ENCODE results near the gene STIP1.

The STIP1 gene

GRCh38 chr11:64224891-64225607 lies 39.1 kb downstream of the STIP1 start:
- no peak for DNase-seq

DNA sequence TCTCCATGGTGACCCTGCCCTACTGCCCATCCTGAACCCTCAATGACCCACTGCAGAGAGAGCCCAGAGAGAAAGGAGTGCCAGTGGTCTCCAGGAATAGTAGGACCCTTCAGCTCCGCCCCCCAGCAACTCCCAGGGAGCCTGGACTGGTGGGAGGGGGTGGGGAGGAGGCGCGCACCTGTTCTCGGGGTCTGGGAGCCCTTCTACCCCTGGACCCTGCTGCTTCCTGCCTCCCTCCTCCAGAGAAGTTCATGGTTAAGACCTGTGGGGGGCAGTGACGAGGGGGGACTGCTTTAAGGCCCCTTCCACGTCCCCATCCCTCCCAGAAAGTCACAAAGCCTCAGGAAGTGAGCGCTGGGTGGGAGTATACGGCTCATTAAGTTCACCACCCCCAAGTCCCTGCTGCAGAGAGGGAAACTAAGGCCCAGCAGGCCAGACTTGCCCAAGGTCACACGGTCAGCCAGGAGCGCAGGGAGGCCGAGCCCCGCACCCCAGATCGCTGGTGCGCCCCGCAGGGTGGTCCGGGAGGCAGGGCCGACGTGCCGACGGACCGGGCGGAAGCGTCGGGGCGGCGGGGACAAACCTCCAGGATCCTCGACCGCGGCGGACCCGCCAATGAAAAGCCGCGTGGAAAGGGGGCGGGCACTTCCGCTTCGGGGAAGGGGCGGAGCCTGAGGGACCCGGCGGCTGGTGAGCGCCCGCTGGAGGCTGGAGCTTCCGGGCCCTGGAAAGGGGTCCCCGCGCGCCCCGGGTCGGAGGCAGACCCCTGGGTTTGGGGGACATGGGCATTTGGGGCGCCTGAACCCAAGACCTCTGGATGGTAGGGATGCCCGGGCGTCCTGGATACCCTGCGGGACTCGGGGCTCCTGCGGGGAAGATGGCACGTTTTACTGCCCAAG lies 39.9 kb downstream of the STIP1 start, which contains the start of the genes NUDT22 and TRPT1:
Gene NUDT22 (plus strand): TSS at position 667 of the 899 bp plus-strand sequence. CDS start 379 bp downstream, outside the sequence.
Gene TRPT1 (minus strand): TSS at position 579 of the 899 bp plus-strand sequence. CDS start 326 bp downstream, at position 253.
- peak; percentile 87 to 93 (median 90) for DNase-seq

GRCh38 chr11:64226507-64227051 lies 40.6 kb downstream of the STIP1 start:
- peak in 2 of 3 experiments; percentile 79 to 80 for DNase-seq

- DNase-seq = no peak
Measured at GRCh38 chr11:64227405-64227956, 41.5 kb downstream of the STIP1 start.

GRCh38 chr11:64229090-64229743 lies 43.2 kb downstream of the STIP1 start:
- no peak for DNase-seq

DNA sequence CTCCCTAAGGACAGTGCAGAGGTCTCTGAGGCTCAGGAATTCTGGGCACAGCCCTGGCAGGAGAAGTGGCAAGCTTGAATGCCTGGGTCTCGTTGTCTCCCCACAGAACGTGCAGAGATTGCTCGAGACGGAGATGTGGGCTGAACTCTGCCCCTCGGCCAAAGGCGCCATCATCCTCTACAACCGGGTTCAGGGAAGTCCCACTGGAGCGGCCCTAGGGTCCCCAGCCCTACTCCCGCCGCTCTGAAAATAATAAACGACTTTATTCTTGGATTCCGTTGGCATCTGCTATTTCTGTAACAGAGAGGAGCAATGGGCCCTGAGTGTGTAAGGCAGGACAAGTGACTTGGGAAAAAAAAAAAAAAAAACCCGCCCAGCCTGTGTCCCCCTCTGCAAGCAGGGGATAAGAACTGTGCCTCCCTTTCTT lies 43.8 kb downstream of the STIP1 start:
- no peak for DNase-seq

DNA sequence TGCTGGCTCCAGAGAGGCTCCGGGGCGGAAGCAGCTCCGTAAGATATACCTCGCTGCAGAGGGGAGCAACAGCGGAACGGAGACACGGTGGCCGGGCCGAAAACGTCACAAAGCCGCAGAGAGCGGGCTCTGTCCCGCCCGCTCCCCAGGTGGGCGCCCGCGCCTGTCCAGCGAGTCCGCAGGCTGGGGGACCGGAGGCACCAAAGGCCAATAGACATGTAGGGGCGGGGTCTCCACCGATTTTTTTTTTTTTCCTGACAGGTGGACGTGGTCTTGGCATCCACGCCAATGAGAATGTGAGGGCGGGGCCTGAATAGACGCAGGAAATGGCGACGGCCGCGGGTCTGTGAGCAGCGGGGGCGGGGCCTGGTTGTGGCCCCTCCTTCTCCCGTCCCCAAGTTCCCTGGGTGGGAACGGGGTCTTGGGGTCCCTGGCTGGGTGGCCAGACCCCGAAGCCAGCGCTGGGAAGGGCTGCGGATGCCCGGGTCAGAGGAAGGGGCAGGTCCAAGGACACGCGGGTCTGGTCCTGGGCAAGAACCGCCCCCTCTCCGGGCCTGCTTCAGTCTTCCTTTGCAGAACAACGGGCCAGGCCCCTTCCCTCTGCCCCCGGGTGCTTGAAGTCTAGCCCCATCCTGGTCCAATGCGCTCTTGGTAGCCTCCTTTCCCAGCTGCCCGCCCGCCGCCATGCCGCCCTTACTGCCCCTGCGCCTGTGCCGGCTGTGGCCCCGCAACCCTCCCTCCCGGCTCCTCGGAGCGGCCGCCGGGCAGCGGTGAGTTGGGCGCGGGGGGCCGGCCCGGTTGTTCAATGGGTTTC lies 44.4 kb downstream of the STIP1 start, which contains the start of gene DNAJC4:
Gene DNAJC4 (plus strand): TSS at position 378 of the 814 bp plus-strand sequence. CDS start 307 bp downstream, at position 685.
- peak; percentile 96 to 99 (median 98) for DNase-seq

DNA sequence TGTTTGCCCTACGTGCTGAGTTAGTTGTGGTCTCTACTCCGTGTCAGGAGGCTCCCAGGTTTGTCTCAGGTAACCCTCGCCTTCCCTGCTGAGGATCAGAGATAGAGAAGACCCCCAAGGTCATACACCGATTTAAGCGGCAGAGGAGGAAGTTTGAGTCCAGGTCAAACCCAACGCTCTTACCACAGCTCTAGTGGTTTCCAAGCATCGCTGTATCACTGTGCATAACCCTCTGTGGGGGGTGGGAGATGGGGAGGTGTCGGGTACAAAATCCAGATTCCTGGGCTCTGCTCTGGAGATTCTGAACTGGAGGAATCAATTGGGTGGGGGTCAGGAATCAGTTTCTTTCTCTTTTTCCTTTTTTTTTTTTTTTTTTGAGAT lies 45.0 kb downstream of the STIP1 start:
- DNase-seq = no peak

DNA sequence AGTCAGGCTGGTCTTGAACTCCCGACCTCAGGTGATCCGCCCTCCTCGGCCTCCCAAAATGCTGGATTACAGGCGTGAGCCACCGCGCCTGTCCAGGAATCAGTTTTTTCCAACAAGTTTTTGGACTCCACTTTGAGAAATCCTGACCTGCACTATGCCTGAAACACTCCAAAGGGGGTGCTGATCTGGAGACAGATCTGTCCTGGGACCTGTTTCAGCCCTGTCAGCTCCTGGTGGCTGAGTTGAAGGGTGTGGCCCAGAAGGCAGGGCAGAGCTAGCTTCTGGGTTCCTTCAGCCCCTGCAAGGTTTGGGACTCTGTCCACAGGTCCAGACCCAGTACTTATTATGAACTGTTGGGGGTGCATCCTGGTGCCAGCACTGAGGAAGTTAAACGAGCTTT lies 45.6 kb downstream of the STIP1 start:
- no peak for DNase-seq

GRCh38 chr11:64232182-64232966 lies 46.4 kb downstream of the STIP1 start:
- DNase-seq = no peak

- DNase-seq = no peak
Measured at GRCh38 chr11:64232967-64233315, 47.0 kb downstream of the STIP1 start.

GRCh38 chr11:64233913-64234586 lies 48.1 kb downstream of the STIP1 start, which contains the start of gene VEGFB:
VEGFB (plus strand) TSS chr11:64234584; CDS start chr11:64234834, 250 bp downstream.
- DNase-seq = peak; percentile 49 to 78 (median 76)

DNA sequence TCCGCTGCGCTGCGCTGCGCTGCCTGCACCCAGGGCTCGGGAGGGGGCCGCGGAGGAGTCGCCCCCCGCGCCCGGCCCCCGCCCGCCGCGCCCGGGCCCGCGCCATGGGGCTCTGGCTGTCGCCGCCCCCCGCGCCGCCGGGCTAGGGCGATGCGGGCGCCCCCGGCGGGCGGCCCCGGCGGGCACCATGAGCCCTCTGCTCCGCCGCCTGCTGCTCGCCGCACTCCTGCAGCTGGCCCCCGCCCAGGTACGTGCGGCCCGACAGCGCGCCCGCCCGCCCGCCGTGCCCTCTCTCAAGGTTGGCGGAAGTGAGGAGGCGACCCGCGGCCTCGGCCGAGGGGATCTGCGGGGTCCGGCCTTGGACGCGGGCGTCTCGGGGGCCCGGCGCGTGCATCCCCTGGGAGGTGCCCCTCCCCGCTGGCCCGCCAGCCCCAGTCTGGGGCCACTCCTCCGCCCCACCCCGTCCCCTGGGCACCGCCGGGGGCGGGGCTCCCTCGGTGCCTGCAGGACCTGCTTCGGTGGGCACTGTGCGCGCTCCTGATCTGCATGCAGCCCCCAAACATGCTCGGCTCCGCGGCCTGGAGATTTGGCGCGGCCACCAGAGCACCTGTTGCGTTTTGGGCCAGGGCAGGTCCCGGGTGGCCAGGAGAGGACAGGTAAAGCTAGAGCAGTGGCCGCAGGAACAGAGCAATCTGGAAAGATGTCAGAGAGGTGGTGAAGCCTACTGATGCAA lies 48.8 kb downstream of the STIP1 start:
- DNase-seq = peak; percentile 33 to 68 (median 66)

GRCh38 chr11:64235437-64236161 lies 49.6 kb downstream of the STIP1 start:
- DNase-seq = peak in 1 of 3 experiments; percentile 26

DNA sequence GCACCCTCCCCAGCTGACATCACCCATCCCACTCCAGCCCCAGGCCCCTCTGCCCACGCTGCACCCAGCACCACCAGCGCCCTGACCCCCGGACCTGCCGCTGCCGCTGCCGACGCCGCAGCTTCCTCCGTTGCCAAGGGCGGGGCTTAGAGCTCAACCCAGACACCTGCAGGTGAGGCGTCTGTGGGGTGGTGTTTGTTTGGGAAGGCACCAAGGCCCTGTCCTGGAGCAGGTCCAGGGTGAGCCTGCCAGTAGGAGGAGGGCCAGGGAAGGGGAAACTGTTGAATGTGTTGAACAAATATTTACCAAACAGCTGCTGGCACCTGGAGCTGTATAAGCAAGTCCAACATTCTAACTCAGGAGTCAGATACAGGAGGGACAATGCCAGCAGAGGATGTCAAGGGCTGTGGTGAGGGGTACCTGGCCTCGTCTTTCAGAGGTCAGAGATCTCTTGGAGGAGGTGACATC lies 51.5 kb downstream of the STIP1 start:
- peak in 2 of 3 experiments; percentile 91 to 95 for DNase-seq

DNA sequence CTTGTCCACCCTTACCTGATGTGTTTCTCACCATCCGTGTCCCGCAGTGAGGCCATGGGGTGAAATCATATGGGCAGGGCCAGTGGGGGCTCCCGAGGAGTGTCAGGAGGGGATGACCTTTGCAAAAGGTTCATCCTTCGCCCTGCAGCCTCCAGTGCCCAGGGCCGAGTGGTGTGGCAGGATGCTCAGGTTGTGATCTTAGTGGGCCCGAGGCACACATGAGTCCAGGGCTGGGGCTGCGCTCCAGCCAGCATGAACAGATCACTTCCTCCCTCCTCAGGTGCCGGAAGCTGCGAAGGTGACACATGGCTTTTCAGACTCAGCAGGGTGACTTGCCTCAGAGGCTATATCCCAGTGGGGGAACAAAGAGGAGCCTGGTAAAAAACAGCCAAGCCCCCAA lies 52.1 kb downstream of the STIP1 start:
- peak in 2 of 3 experiments; percentile 64 to 77 for DNase-seq

DNA sequence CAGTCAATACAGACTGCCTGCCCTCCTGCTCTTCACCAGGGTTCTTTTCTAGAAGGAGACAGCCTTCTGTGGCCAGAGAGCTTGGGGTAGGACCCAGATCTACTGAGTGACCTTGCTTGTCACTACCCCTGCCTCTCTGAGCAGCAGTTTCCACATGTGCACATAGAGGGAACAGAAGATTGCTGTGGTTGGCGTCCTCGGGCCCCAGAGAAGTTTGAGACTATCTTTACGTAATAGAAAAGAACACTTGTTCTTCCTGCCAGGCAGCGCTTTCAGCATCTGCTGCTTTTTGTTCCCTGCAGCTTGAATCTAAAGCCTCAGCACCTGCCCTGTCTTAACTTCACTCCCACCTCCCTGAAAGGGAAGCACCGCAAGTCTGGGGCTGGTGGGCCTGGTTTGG lies 53.0 kb downstream of the STIP1 start:
- no peak for DNase-seq
